Smooth muscle cell (in vitro differentiated cells): ENCODE data around the gene ZNF777. TPM values are rescaled to one million over a fixed set of nuclear protein-coding genes. Genes with fewer than 3 reads are reported as not detected.

Source experiments
- DNase-seq: peaks from one replicate; lab custom pipeline; 2025; ENCODE audit not compliant: unreplicated experiment; lab: John Stamatoyannopoulos, UW
- H2AFZ ChIP-seq: fragments of 200-600 bp; sonication (generic); 2 replicates; pipeline ENCODE4 v1.6.0; 2016; ENCODE audit warnings: antibody characterized with exemption, low read depth, mild to moderate bottlenecking
- H3F3A ChIP-seq: fragments of 200-600 bp; sonication (generic); 2 replicates; pipeline ENCODE4 v1.6.0; 2017; ENCODE audit warnings: antibody characterized with exemption, low read depth
- H3K27ac ChIP-seq: fragments of 200-600 bp; sonication (generic); 2 replicates; pipeline ENCODE4 v1.5.1; 2016; ENCODE audit warnings: low read depth, mild to moderate bottlenecking
- H3K27me3 ChIP-seq: fragments of 200-600 bp; sonication (generic); 2 replicates; pipeline ENCODE4 v1.6.1; 2016; ENCODE audit warnings: low read depth, mild to moderate bottlenecking
- H3K36me3 ChIP-seq: fragments of 200-600 bp; sonication (generic); 2 replicates; pipeline ENCODE4 v1.5.1; 2016; ENCODE audit warnings: low read depth
- H3K4me1 ChIP-seq: fragments of 200-600 bp; sonication (generic); 2 replicates; pipeline ENCODE4 v1.5.1; 2016; ENCODE audit warnings: low read depth
- H3K4me2 ChIP-seq: fragments of 200-600 bp; sonication (generic); 2 replicates; pipeline ENCODE4 v1.6.0; 2016; ENCODE audit warnings: mild to moderate bottlenecking
- H3K4me3 ChIP-seq: fragments of 200-600 bp; sonication (generic); 2 replicates; pipeline ENCODE4 v1.5.1; 2016; ENCODE audit warnings: mild to moderate bottlenecking
- H3K79me2 ChIP-seq: fragments of 200-600 bp; sonication (generic); 2 replicates; pipeline ENCODE4 v1.6.0; 2016; ENCODE audit warnings: low read depth, mild to moderate bottlenecking
- H3K9ac ChIP-seq: fragments of 200-600 bp; sonication (generic); 2 replicates; pipeline ENCODE4 v1.6.0; 2016; ENCODE audit warnings: low read depth
- H3K9me3 ChIP-seq: fragments of 200-600 bp; sonication (generic); replicated peaks from 2 replicates; pipeline ENCODE4 v1.5.1; 2016; ENCODE audit warnings: low read depth
- H4K20me1 ChIP-seq: fragments of 200-600 bp; sonication (generic); 2 replicates; pipeline ENCODE4 v1.6.0; 2016; ENCODE audit warnings: low read depth
- WGBS: methylation state at CpG from one replicate; pipeline ENCODE4 v1.1.7; 2016; ENCODE audit warnings: low lambda C conversion rate; 5-methylcytosine and 5-hydroxymethylcytosine counted together
- polyA plus RNA-seq: library from polyadenylated mRNA; unstranded; fragments of >200 nt; fragmentation: Nextera tagmentation; extraction: Ambion mirVana; gene quantifications from 2 replicates; pipeline ENCODE4 v1.2.1, GENCODE V29; 2016
- total RNA-seq: library from RNA; depleted of rRNA; stranded (reverse); fragments of >200 nt; gene quantifications from 2 replicates; pipeline ENCODE4 v1.2.3, GENCODE V29; 2014
- TF ChIP-seq, protein P1 (sequence below): fragments of 200-600 bp; sonication (generic); IDR thresholded peaks from 2 replicates; pipeline ENCODE4 v1.5.1; 2017; ENCODE audit warnings: borderline replicate concordance, mild to moderate bottlenecking, antibody characterized with exemption; ENCODE audit not compliant: insufficient read depth, poor library complexity, severe bottlenecking

The ZNF777 gene
- total and polyA plus RNA-seq, 2 experiments from 2014 or later = 7.8 to 14.9 TPM

DNA sequence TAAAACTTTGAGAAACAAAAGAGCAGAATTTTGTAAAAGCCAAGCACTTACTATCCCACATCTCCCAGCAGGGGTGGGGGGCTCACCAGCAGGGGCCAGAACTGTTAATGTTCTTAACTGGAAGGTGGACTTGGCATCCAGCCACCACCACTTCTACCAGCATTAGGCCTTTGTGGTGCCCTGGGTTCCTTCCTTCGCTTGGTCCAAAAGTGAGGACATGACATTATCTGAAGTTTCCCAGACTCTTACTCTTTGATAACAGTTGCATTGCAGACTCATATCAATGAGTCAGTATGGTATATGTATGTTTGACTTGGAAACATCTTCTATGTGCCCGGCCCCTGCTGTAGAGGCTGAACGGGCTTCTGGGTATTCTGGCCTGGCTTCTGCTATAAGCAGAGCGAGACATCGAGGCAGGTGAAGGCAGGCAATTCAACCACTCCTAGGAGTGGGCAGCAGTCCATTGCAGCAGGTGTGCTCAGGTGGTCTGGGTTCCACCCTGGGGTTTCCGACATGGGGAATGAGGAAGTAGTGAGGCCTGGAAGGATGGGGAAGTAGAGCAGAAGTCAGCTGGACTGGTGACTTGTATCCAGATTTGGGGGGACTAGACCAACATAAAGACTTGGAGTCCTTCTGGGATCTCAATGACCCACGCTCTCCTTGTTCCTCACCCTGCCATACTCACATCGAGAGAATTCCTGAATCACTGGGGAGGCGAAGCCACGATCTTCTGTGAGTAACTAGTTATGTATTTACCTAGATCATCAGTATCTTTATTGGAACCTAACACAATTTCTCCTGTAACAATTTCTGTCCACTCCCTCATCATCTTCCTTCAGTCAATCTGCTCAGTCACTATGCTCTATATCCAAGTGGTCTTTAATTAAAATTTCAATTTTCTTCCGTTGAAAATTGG, 4.1 kb downstream of the ZNF777 start:
- WGBS = 96% methylated on average over 11 of the region's 11 CpGs
- Histone ChIP-seq H3K9me3 (no peaks in the 10 kb centered on the region), H3K36me3 (no peaks in the 10 kb centered on the region), H2AFZ (no peak overlapping the region), H3K9ac (no peak overlapping the region), H3K27me3 (no peaks in the 10 kb centered on the region), H3K4me2 (no peak overlapping the region), H4K20me1 (peaks cover 11% of the 10 kb centered on the region), H3F3A (no peaks in the 10 kb centered on the region), H3K27ac (no peak overlapping the region), H3K4me1 (peaks cover 16% of the 10 kb centered on the region), H3K79me2 (peaks cover 31% of the 10 kb centered on the region), H3K4me3 (no peak overlapping the region)
- no peak for DNase-seq
- TF ChIP-seq, protein P1, sequence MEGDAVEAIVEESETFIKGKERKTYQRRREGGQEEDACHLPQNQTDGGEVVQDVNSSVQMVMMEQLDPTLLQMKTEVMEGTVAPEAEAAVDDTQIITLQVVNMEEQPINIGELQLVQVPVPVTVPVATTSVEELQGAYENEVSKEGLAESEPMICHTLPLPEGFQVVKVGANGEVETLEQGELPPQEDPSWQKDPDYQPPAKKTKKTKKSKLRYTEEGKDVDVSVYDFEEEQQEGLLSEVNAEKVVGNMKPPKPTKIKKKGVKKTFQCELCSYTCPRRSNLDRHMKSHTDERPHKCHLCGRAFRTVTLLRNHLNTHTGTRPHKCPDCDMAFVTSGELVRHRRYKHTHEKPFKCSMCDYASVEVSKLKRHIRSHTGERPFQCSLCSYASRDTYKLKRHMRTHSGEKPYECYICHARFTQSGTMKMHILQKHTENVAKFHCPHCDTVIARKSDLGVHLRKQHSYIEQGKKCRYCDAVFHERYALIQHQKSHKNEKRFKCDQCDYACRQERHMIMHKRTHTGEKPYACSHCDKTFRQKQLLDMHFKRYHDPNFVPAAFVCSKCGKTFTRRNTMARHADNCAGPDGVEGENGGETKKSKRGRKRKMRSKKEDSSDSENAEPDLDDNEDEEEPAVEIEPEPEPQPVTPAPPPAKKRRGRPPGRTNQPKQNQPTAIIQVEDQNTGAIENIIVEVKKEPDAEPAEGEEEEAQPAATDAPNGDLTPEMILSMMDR = no peak

DNA sequence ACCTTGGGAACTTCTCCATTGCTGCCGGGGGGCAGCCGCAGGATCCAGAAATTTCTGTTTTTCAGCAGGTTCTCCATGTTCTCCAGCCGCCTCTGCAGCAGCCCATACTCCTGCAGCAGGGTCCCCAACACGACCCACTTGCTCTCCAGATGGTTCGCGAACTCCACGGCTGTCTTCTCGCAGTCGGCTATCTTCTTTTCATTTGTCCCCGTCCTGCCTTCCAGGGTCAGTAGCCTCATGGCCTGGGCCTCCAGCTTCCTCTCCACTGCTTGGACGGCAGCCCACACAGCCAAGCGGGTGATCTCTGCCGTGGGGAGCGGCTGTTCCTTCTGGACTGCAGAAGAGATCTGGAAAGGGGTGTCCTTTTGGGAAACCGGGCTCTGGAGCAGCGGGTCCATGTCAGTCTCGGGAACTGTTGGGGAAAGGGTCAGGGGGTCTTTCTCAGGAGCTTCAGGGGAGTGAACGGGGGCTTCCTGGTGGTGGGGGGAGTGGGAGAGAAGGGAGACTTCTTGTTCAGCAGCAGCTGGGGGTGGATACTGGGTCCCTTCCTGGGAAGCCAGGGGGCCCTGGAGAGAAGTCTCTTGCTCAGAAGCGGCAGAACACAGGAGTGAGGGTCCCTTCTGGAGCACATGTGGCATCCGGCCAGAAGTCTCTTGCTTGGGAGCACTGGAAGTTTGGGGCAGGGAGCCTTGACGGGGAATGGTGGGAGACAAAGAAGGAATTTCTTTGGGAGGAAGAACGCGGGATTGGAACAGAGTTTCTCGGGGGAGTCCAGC, 5.5 kb downstream of the ZNF777 start:
- no peaks in the 10 kb centered on the region for H3F3A ChIP-seq
- no peak overlapping the region for H3K27ac ChIP-seq
- H3K79me2 ChIP-seq = peaks cover 31% of the 10 kb centered on the region
- H3K9me3 ChIP-seq = no peaks in the 10 kb centered on the region
- no peak overlapping the region for H2AFZ ChIP-seq
- peaks cover 5% of the 10 kb centered on the region for H3K36me3 ChIP-seq
- no peak overlapping the region for H3K4me2 ChIP-seq
- no peak overlapping the region for H3K4me3 ChIP-seq
- peaks cover 11% of the 10 kb centered on the region for H4K20me1 ChIP-seq
- DNase-seq = no peak
- TF ChIP-seq, protein P1 = no peak
- WGBS = 94% methylated on average over 24 of the region's 24 CpGs
- H3K9ac ChIP-seq = no peak overlapping the region
- peaks cover 16% of the 10 kb centered on the region for H3K4me1 ChIP-seq
- no peaks in the 10 kb centered on the region for H3K27me3 ChIP-seq

DNA sequence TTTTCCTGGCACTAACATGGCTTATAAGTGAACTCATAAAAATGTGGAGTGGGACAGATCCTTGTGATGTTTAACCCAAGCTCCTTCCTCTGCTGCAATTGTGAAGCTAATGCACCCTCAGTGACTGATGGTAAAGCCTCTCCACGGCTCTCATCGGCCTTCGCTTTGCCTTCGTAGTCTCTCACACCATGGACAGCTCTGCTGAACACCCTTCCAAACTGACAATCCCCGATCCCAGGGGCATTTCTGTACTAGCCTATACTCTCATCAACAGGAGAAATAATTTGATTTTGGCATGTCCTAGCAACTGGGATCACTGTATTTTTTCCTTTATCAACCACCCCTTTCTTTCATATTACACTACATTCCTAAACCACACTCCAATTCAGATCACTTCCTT, 6.1 kb downstream of the ZNF777 start:
- no peaks in the 10 kb centered on the region for H3K9me3 ChIP-seq
- H3K36me3 ChIP-seq = peaks cover 6% of the 10 kb centered on the region
- no peaks in the 10 kb centered on the region for H3F3A ChIP-seq
- H4K20me1 ChIP-seq = peaks cover 11% of the 10 kb centered on the region
- H3K79me2 ChIP-seq = peaks cover 31% of the 10 kb centered on the region
- no peak overlapping the region for H3K4me2 ChIP-seq
- peaks cover 16% of the 10 kb centered on the region for H3K4me1 ChIP-seq
- H3K27ac ChIP-seq = no peak overlapping the region
- no peak for DNase-seq
- no peak overlapping the region for H3K4me3 ChIP-seq
- H2AFZ ChIP-seq = no peak overlapping the region
- no peaks in the 10 kb centered on the region for H3K27me3 ChIP-seq
- TF ChIP-seq, protein P1 = no peak
- WGBS = 95% methylated on average over 5 of the region's 5 CpGs
- H3K9ac ChIP-seq = no peak overlapping the region
